AG04449 (cell line): ENCODE data around the gene KRT24.

ENCODE experiments used
- CTCF ChIA-PET: fragments of 350-600 bp; formaldehyde crosslinking; extraction: SDS; loops from one replicate; lab custom pipeline; 2021; ENCODE audit warnings: antibody characterized with exemption; lab: Yijun Ruan, JAX
- POLR2A ChIA-PET: fragments of 400-600, 350-600 bp; formaldehyde crosslinking; extraction: SDS; loops from one replicate; lab custom pipeline; 2020; ENCODE audit warnings: antibody characterized with exemption, inconsistent platforms; lab: Yijun Ruan, JAX
- DNase-seq: peaks from one replicate; pipeline ENCODE4 v3.0.0-alpha.2; 2010; ENCODE audit warnings: low read depth, low spot score
- H3K4me3 ChIP-seq: 2 replicates; pipeline ENCODE4 v1.5.1; 2011; ENCODE audit warnings: low read depth, mild to moderate bottlenecking, control low read depth, low read length
- CTCF ChIP-seq: IDR thresholded peaks from one replicate; pipeline ENCODE4 v1.5.1; 2011; ENCODE audit warnings: mild to moderate bottlenecking, moderate library complexity, low read length, control low read depth, inconsistent platforms; ENCODE audit not compliant: insufficient read depth; ENCODE audit errors: missing control alignments

Gene KRT24

GRCh38 chr17:40687106-40687505 is 16.4 kb downstream of the KRT24 start:
- TF ChIP-seq CTCF: no peak
- ChIA-PET CTCF (no interaction called here), POLR2A (no interaction called here)
- DNase-seq: no peak
- H3K4me3 ChIP-seq: no peak overlapping the region

- ChIA-PET POLR2A (no interaction called here), CTCF (interaction anchor here (1.0 to 1.4 kb wide), 3 partner anchors 41 to 980 kb away, joined by 3 to 4 read pairs (median 3); no protein-coding TSS in a partner anchor)
- no peak for DNase-seq
- no peak for TF ChIP-seq CTCF
- H3K4me3 ChIP-seq: no peak overlapping the region
Measured at GRCh38 chr17:40686192-40686591, 17.4 kb downstream of the KRT24 start.

- no peak for TF ChIP-seq CTCF
- ChIA-PET POLR2A (no interaction called here), CTCF (interaction anchor here (1.2 to 1.3 kb wide), 2 partner anchors 61 to 98 kb away, joined by 3 to 4 read pairs; no protein-coding TSS in a partner anchor)
Measured at GRCh38 chr17:40680998-40681397, 22.6 kb downstream of the KRT24 start.

GRCh38 chr17:40679523-40679907 is 24.0 kb downstream of the KRT24 start:
- TF ChIP-seq CTCF: no peak
- CTCF ChIA-PET: interaction anchor here (1.2 kb wide), 1 partner anchor 59 kb away, joined by 4 read pairs; no protein-coding TSS in a partner anchor
- POLR2A ChIA-PET: no interaction called here
- no peak for DNase-seq
- H3K4me3 ChIP-seq: no peak overlapping the region

More at GRCh38 chr17:40680998-40681397, 22.6 kb downstream of the KRT24 start:
- H3K4me3 ChIP-seq: no peak overlapping the region
- DNase-seq: no peak

- POLR2A ChIA-PET: no interaction called here
- CTCF ChIA-PET: no interaction called here
- DNase-seq: no peak
- no peak for TF ChIP-seq CTCF
- no peak overlapping the region for H3K4me3 ChIP-seq
Measured at GRCh38 chr17:40678902-40679522, 24.5 kb downstream of the KRT24 start.

- H3K4me3 ChIP-seq: no peak overlapping the region
- DNase-seq: no peak
- TF ChIP-seq CTCF: no peak
- ChIA-PET CTCF (no interaction called here), POLR2A (no interaction called here)
Measured at GRCh38 chr17:40675905-40676304, 27.6 kb downstream of the KRT24 start.
